ENCODE data around the gene DAAM2. TPM values are rescaled to one million over a fixed set of nuclear protein-coding genes. Genes with fewer than 3 reads are reported as not detected.
A peak's percentile ranks its signal among the peaks of the same experiment; 100 is the strongest.

The DAAM2 gene
- polyA plus RNA-seq, 3 donors = 20.7 to 30.2 (median 25.5) TPM

GRCh38 chr6:39927159-39927558 is 135.0 kb downstream of the DAAM2 start:
- DNase-seq = no peak

- DNase-seq = no peak
These were observed 137.0 kb downstream of the DAAM2 start for GRCh38 chr6:39929039-39929732.

GRCh38 chr6:39929733-39930461 is 137.7 kb downstream of the DAAM2 start:
- no peak for DNase-seq

GRCh38 chr6:39930540-39930939 is 138.4 kb downstream of the DAAM2 start:
- no peak for DNase-seq

- no peak for DNase-seq
These were observed 139.4 kb downstream of the DAAM2 start for GRCh38 chr6:39931607-39932006.

GRCh38 chr6:39932386-39932910 is 140.3 kb downstream of the DAAM2 start:
- DNase-seq = no peak

GRCh38 chr6:39933669-39934130 is 141.5 kb downstream of the DAAM2 start:
- DNase-seq = no peak

- DNase-seq = peak; percentile 54
These were observed 142.1 kb downstream of the DAAM2 start, which contains the start of gene MOCS1 for GRCh38 chr6:39934131-39934757. Gene MOCS1 (minus strand): TSS chr6:39934462. CDS start chr6:39934417, 45 bp downstream.

GRCh38 chr6:39935241-39935640 is 143.1 kb downstream of the DAAM2 start:
- DNase-seq = no peak

GRCh38 chr6:39936857-39937256 is 144.7 kb downstream of the DAAM2 start:
- no peak for DNase-seq

- no peak for DNase-seq
These were observed 145.6 kb downstream of the DAAM2 start for GRCh38 chr6:39937686-39938333.

GRCh38 chr6:39938773-39939654 is 146.8 kb downstream of the DAAM2 start:
- DNase-seq = peak; percentile 31

GRCh38 chr6:39941138-39941537 is 149.0 kb downstream of the DAAM2 start:
- DNase-seq = no peak

- no peak for DNase-seq
These were observed 149.6 kb downstream of the DAAM2 start for GRCh38 chr6:39941820-39942219.

- DNase-seq = no peak
These were observed 150.9 kb downstream of the DAAM2 start for GRCh38 chr6:39942903-39943580.

- DNase-seq = no peak
These were observed 153.4 kb downstream of the DAAM2 start for GRCh38 chr6:39945626-39946025.

GRCh38 chr6:39947611-39948068 is 155.5 kb downstream of the DAAM2 start:
- no peak for DNase-seq

GRCh38 chr6:39948199-39948791 is 156.1 kb downstream of the DAAM2 start:
- no peak for DNase-seq

- no peak for DNase-seq
These were observed 158.0 kb downstream of the DAAM2 start for GRCh38 chr6:39950125-39950720.
